Liver (tissue), 9 donors: ENCODE data around the gene ZFP92. TPM values are rescaled to one million over a fixed set of nuclear protein-coding genes. Genes with fewer than 3 reads are reported as not detected.
"Not testable (repeated sequence)": the region's sequence is repeated elsewhere in the genome, so short reads cannot be mapped to it uniquely, and the experiment has no call there.

Source experiments
- DNase-seq: peaks from one replicate; pipeline ENCODE4 v3.0.0-alpha.2; 2017; ENCODE audit warnings: low spot score
- H3K27ac ChIP-seq, 2 donors: one replicate each; pipeline ENCODE4 v1.7.0; 2013; ENCODE audit warnings: inconsistent platforms in 2 of 2, low read length in 2 of 2, control low read depth in 1 of 2, low read depth in 1 of 2, mild to moderate bottlenecking in 1 of 2
- H3K27me3 ChIP-seq, 4 donors: one replicate each; pipeline versions ENCODE4 v1.6.1 to v1.7.0; 2013; ENCODE audit warnings: low read length in 3 of 4, inconsistent platforms in 1 of 4, mild to moderate bottlenecking in 1 of 4, moderate library complexity in 1 of 4; ENCODE audit not compliant: control insufficient read depth in 4 of 4, insufficient read depth in 4 of 4
- H3K36me3 ChIP-seq, 4 donors: one replicate each; pipeline versions ENCODE4 v1.6.1 to v1.7.0; 2013; ENCODE audit warnings: low read length in 3 of 4, mild to moderate bottlenecking in 3 of 4, low read depth in 1 of 4, moderate library complexity in 1 of 4; ENCODE audit not compliant: control insufficient read depth in 4 of 4, insufficient read depth in 3 of 4
- H3K4me1 ChIP-seq, 4 donors: one replicate each; pipeline versions ENCODE4 v1.6.1 to v1.7.0; 2013; ENCODE audit warnings: low read length in 3 of 4, mild to moderate bottlenecking in 3 of 4, moderate library complexity in 1 of 4; ENCODE audit not compliant: control insufficient read depth in 4 of 4, insufficient read depth in 4 of 4
- H3K4me3 ChIP-seq, 3 donors: one replicate each; pipeline versions ENCODE4 v1.6.1 to v1.7.0; 2013; ENCODE audit warnings: low read length in 3 of 3, control low read depth in 1 of 3, low read depth in 1 of 3, mild to moderate bottlenecking in 1 of 3
- H3K9ac ChIP-seq, 2 donors: one replicate each; pipeline ENCODE4 v1.7.0; 2013; ENCODE audit warnings: low read length in 2 of 2, mild to moderate bottlenecking in 2 of 2, moderate library complexity in 2 of 2, control low read depth in 1 of 2, low read depth in 1 of 2
- H3K9me3 ChIP-seq, 4 donors: one replicate each; pipeline versions ENCODE4 v1.6.1 to v1.7.0; 2013; ENCODE audit warnings: low read length in 3 of 4; ENCODE audit not compliant: control insufficient read depth in 4 of 4
- EGR1 ChIP-seq, 2 donors: IDR thresholded peaks; 2 replicates each; pipeline ENCODE4 v1.6.1; 2016 to 2018; ENCODE audit warnings: antibody characterized with exemption in 2 of 2, low read depth in 2 of 2
- FOXA1 ChIP-seq: IDR thresholded peaks from 2 replicates; pipeline ENCODE4 v1.6.1; 2016; ENCODE audit warnings: antibody characterized with exemption
- FOXA2 ChIP-seq: IDR thresholded peaks from 2 replicates; pipeline ENCODE4 v1.6.1; 2016; ENCODE audit warnings: antibody characterized with exemption
- GABPA ChIP-seq, 2 donors: IDR thresholded peaks in 1 of 2; conservative IDR thresholded peaks in 1 of 2; 2 replicates each; pipeline ENCODE4 v1.6.1; 2016; ENCODE audit warnings: antibody characterized with exemption in 2 of 2, mild to moderate bottlenecking in 1 of 2, moderate library complexity in 1 of 2
- HNF4A ChIP-seq, 2 donors: conservative IDR thresholded peaks; 2 replicates each; pipeline ENCODE4 v1.6.1; 2016; ENCODE audit warnings: antibody characterized with exemption in 2 of 2, mild to moderate bottlenecking in 2 of 2
- HNF4G ChIP-seq: IDR thresholded peaks from 2 replicates; pipeline ENCODE4 v1.6.1; 2016; ENCODE audit warnings: antibody characterized with exemption
- JUND ChIP-seq, 2 donors: IDR thresholded peaks; 2 replicates each; pipeline ENCODE4 v1.6.1; 2016; ENCODE audit warnings: antibody characterized with exemption in 2 of 2
- NR2F2 ChIP-seq: IDR thresholded peaks from 2 replicates; pipeline ENCODE4 v1.6.1; 2016; ENCODE audit warnings: antibody characterized with exemption
- RAD21 ChIP-seq, 2 donors: IDR thresholded peaks; 2 replicates each; pipeline ENCODE4 v1.6.1; 2016; ENCODE audit warnings: antibody characterized with exemption in 2 of 2, mild to moderate bottlenecking in 2 of 2
- RXRA ChIP-seq, 2 donors: IDR thresholded peaks; 2 replicates each; pipeline ENCODE4 v1.6.1; 2017 to 2018; ENCODE audit warnings: antibody characterized with exemption in 2 of 2, mild to moderate bottlenecking in 1 of 2
- SP1 ChIP-seq: IDR thresholded peaks from 2 replicates; pipeline ENCODE4 v1.6.1; 2018; ENCODE audit warnings: antibody characterized with exemption, mild to moderate bottlenecking
- TAF1 ChIP-seq: conservative IDR thresholded peaks from 2 replicates; pipeline ENCODE4 v1.6.1; 2016; ENCODE audit warnings: antibody characterized with exemption, mild to moderate bottlenecking
- YY1 ChIP-seq: IDR thresholded peaks from 2 replicates; pipeline ENCODE4 v1.6.1; 2016; ENCODE audit warnings: antibody characterized with exemption, mild to moderate bottlenecking
- WGBS: extraction: QIAGEN DNeasy Blood & Tissue Kit; methylation state at CpG from one replicate; pipeline ENCODE4 v1.1.7; 2013; 5-methylcytosine and 5-hydroxymethylcytosine counted together
- polyA plus RNA-seq, 2 donors: library from polyadenylated mRNA; stranded (reverse) in 1 of 2; unstranded in 1 of 2; fragments of 200-250 nt in 1 of 2; fragments of >200 nt in 1 of 2; fragmentation: Nextera tagmentation in 1 of 2; extraction: Ambion mirVana in 1 of 2; gene quantifications; one replicate each; pipeline versions ENCODE4 v1.2.1 to v1.2.3, GENCODE V29; 2013 to 2015
- total RNA-seq, 2 donors: library from RNA; depleted of rRNA; stranded (reverse); fragments of >200 nt; gene quantifications; one replicate each; pipeline ENCODE4 v1.2.3, GENCODE V29; 2014
- TF ChIP-seq, protein P1 (sequence below): IDR thresholded peaks from 2 replicates; pipeline ENCODE4 v1.6.1; 2016; ENCODE audit warnings: antibody characterized with exemption
- TF ChIP-seq, protein P2 (sequence below): IDR thresholded peaks from 2 replicates; pipeline ENCODE4 v1.6.1; 2016; ENCODE audit warnings: antibody characterized with exemption
- TF ChIP-seq, protein P3 (sequence below): fragments of 150-350 bp; IDR thresholded peaks from 2 replicates; pipeline ENCODE4 v1.5.1; 2017; ENCODE audit warnings: improper control_type of control experiment, low read depth, low read length; ENCODE audit not compliant: missing input control
- donor health status: healthy.
- donor health status: healthy.
- donor health status: healthy.
- donor health status: healthy.
- donor health status: healthy.

Gene ZFP92
- total and polyA plus RNA-seq, 4 donors, result 0.24 to 1.3 (median 0.44) TPM

DNA sequence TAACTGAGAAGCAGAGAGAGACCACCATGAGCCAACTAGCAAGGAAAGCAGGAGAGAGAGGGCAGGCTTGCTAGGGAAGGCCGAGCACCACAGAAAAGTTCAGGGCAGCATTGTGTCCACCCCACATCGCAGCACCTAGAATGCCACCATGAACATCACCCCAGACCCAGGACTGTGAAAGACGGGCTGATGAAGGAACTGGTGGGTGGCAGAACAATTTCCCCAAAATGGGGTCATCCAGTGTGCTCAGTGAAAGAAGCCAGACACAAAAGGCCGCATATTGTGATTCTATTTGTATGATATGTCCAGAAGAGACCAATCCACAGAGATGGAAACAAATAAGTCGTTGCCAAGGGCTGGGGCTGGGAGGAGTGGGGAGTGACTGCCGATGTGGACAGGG lies 26.9 kb upstream of the ZFP92 start:
- Histone ChIP-seq H3K9ac (no peak overlapping the region), H3K4me1 (peaks cover 0 to 6% (median 2%) of the 10 kb centered on the region in 4 donors), H3K9me3 (no peaks in the 10 kb centered on the region), H3K4me3 (no peak overlapping the region), H3K27me3 (no peaks in the 10 kb centered on the region), H3K27ac (no peak overlapping the region), H3K36me3 (no peaks in the 10 kb centered on the region)
- no peak for DNase-seq
- WGBS, result 96% methylated on average over 6 of the region's 6 CpGs
- TF ChIP-seq NR2F2 (no peak), HNF4G (no peak), FOXA2 (no peak)
- TF ChIP-seq, protein P1, sequence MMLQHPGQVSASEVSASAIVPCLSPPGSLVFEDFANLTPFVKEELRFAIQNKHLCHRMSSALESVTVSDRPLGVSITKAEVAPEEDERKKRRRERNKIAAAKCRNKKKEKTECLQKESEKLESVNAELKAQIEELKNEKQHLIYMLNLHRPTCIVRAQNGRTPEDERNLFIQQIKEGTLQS, result no peak

DNA sequence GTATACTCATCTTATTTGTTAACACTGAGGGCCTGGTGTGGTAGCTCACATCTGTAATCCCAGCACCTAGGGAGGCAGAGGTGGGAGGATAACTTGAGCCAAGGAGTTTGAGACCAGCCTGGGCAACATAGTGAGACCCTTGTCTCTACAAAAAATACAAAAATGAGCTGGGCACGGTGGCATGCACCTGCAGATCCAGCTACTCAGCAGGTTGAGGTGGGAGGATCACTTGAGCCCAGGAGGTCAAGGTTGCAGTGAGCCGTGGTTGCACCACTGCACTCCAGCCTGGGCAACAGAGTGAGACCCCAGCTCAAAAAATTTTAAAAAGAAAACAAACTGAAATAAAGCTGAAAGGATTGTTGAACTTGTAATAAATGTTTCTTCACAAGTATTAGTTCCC lies 26.3 kb upstream of the ZFP92 start:
- H3K27ac ChIP-seq, H3K27me3 ChIP-seq, H3K36me3 ChIP-seq, H3K9me3 ChIP-seq, H3K9ac ChIP-seq, DNase-seq, H3K4me3 ChIP-seq, H3K4me1 ChIP-seq: not testable (repeated sequence)
- 71% methylated on average over 2 of the region's 2 CpGs for WGBS

DNA sequence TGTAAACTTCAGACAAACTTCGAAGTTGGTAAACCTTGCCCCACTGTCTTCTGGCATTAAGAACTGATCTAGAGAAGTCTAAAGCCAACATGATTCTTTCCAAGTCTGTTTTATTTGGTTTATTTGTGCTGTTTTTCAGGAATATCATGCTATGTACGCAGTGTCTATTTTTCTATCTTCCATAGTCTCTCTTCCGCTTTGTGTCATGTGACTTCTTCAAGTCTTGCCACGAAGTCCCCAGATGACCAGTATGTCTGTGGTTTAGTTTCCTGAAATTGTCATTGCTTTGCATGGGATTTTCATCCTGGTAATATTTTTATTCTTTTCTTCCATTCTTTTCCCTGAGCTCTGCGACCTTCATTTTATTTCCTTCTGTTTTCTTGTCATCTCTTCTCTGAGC lies 25.2 kb upstream of the ZFP92 start:
- Histone ChIP-seq H3K4me3 (no peak overlapping the region), H3K27me3 (no peaks in the 10 kb centered on the region), H3K9ac (no peak overlapping the region), H3K27ac (no peak overlapping the region), H3K4me1 (peaks cover 0 to 4% (median 2%) of the 10 kb centered on the region in 4 donors), H3K36me3 (no peaks in the 10 kb centered on the region), H3K9me3 (no peaks in the 10 kb centered on the region)
- WGBS, result 84% methylated on average over 5 of the region's 5 CpGs
- no peak for TF ChIP-seq GABPA (IDR thresholded peaks at IDR 0.05 in 1 of 2, conservative IDR thresholded peaks at IDR 0.05 in 1 of 2)
- TF ChIP-seq HNF4G, result no peak
- no peak for TF ChIP-seq RAD21 (IDR thresholded peaks at IDR 0.05)
- TF ChIP-seq, protein P1, result no peak
- no peak for TF ChIP-seq FOXA1
- TF ChIP-seq, protein P2, sequence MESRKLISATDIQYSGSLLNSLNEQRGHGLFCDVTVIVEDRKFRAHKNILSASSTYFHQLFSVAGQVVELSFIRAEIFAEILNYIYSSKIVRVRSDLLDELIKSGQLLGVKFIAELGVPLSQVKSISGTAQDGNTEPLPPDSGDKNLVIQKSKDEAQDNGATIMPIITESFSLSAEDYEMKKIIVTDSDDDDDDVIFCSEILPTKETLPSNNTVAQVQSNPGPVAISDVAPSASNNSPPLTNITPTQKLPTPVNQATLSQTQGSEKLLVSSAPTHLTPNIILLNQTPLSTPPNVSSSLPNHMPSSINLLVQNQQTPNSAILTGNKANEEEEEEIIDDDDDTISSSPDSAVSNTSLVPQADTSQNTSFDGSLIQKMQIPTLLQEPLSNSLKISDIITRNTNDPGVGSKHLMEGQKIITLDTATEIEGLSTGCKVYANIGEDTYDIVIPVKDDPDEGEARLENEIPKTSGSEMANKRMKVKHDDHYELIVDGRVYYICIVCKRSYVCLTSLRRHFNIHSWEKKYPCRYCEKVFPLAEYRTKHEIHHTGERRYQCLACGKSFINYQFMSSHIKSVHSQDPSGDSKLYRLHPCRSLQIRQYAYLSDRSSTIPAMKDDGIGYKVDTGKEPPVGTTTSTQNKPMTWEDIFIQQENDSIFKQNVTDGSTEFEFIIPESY, result no peak
- no peak for TF ChIP-seq HNF4A (conservative IDR thresholded peaks at IDR 0.05)
- no peak for TF ChIP-seq EGR1 (IDR thresholded peaks at IDR 0.05; ENCODE audit: low read depth in 2 of 2)
- no peak for TF ChIP-seq RXRA (IDR thresholded peaks at IDR 0.05)
- TF ChIP-seq TAF1, result no peak
- DNase-seq, result no peak

DNA sequence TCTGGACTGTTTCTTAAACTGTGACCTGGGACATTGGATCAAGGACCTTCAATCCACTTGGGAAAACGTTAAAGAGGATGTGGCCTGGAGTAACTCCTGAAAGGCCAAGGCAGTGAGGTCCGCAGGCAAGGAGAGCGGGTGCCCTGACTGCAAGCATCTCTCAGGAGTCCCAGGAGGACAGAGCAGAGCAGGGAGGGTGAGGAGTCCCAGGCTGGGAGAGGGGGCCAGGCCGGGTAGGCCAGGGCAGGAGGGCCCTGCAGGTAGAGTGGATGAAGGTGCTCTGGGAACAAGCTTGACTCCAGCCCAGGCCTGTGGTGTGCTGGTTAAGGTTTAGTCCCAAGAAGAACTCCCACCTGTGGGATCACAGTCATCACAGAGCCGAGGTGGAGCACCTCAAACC lies 23.9 kb upstream of the ZFP92 start:
- H3K36me3 ChIP-seq, result no peaks in the 10 kb centered on the region
- no peaks in the 10 kb centered on the region for H3K9me3 ChIP-seq
- no peak overlapping the region for H3K9ac ChIP-seq
- no peaks in the 10 kb centered on the region for H3K27me3 ChIP-seq
- no peaks in the 10 kb centered on the region for H3K4me1 ChIP-seq
- 84% methylated on average over 5 of the region's 5 CpGs for WGBS
- H3K27ac ChIP-seq, result no peak overlapping the region
- no peak overlapping the region for H3K4me3 ChIP-seq
- DNase-seq, result no peak
- no peak for TF ChIP-seq HNF4G
- TF ChIP-seq FOXA2, result no peak
- TF ChIP-seq, protein P3, sequence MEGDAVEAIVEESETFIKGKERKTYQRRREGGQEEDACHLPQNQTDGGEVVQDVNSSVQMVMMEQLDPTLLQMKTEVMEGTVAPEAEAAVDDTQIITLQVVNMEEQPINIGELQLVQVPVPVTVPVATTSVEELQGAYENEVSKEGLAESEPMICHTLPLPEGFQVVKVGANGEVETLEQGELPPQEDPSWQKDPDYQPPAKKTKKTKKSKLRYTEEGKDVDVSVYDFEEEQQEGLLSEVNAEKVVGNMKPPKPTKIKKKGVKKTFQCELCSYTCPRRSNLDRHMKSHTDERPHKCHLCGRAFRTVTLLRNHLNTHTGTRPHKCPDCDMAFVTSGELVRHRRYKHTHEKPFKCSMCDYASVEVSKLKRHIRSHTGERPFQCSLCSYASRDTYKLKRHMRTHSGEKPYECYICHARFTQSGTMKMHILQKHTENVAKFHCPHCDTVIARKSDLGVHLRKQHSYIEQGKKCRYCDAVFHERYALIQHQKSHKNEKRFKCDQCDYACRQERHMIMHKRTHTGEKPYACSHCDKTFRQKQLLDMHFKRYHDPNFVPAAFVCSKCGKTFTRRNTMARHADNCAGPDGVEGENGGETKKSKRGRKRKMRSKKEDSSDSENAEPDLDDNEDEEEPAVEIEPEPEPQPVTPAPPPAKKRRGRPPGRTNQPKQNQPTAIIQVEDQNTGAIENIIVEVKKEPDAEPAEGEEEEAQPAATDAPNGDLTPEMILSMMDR, result no peak
- TF ChIP-seq JUND (IDR thresholded peaks at IDR 0.05), result no peak
- no peak for TF ChIP-seq EGR1 (IDR thresholded peaks at IDR 0.05; ENCODE audit: low read depth in 2 of 2)
- no peak for TF ChIP-seq HNF4A (conservative IDR thresholded peaks at IDR 0.05)
- TF ChIP-seq, protein P2, result no peak
- TF ChIP-seq RXRA (IDR thresholded peaks at IDR 0.05), result no peak
- no peak for TF ChIP-seq GABPA (IDR thresholded peaks at IDR 0.05 in 1 of 2, conservative IDR thresholded peaks at IDR 0.05 in 1 of 2)
- TF ChIP-seq, protein P1, result no peak
- no peak for TF ChIP-seq TAF1
- no peak for TF ChIP-seq SP1
- no peak for TF ChIP-seq YY1
